ENCODE results near the gene GPBAR1. TPM values are rescaled to one million over a fixed set of nuclear protein-coding genes. Genes with fewer than 3 reads are reported as not detected.

GPBAR1 gene
- total RNA-seq, 4 donors from 2014 or later: 3.3 to 7.0 (median 3.9) TPM

- Histone ChIP-seq H3K4me1 (peaks cover 0 to 35% (median 4%) of the 10 kb centered on the region in 4 donors), H3K27me3 (no peaks in the 10 kb centered on the region), H3K9me3 (no peaks in the 10 kb centered on the region), H3K27ac (no peak overlapping the region), H3K4me3 (no peak overlapping the region), H3K36me3 (peaks cover 0 to 90% (median 3%) of the 10 kb centered on the region in 3 donors)
- DNase-seq: no peak
- TF ChIP-seq POLR2A (IDR thresholded peaks at IDR 0.05) (no peak), CTCF (IDR thresholded peaks at IDR 0.05) (no peak)
Measured at GRCh38 chr2:218278531-218279360, 17.9 kb downstream of the GPBAR1 start.

DNA sequence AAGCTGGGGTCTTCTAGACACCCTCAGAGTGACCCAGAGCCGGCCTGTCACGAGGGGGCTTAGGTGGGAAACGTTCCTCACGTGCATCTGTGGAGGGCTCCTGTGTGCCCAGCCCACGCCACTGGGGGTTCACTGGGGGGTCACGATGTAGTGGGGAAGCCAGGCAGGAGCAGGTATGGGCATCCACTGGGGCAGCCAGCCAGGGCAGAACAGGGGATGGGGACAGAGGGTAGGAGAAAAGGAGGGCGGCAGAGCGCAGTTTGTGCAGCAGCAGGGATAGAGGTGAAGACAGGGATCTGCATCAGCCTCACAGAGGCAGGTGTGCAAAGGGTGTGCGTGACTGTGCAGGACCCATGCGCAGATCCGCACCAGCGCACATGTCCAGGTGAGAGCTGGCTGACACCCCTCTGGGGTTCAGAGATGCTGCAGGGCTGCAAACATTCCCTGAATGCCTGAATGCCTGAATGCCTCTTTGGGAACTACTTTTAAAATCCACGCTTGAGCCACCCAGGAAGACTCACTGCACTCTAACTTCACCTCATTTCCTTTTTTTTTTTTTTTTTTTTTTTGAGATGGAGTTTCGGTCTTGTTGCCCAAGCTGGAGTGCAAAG lies 19.6 kb downstream of the GPBAR1 start:
- no peaks in the 10 kb centered on the region for H3K9me3 ChIP-seq
- no peak overlapping the region for H3K4me3 ChIP-seq
- peaks cover 0 to 74% (median 0%) of the 10 kb centered on the region in 3 donors for H3K36me3 ChIP-seq
- no peak overlapping the region for H3K27ac ChIP-seq
- peaks cover 7 to 37% (median 19%) of the 10 kb centered on the region in 4 donors for H3K4me1 ChIP-seq
- no peak for DNase-seq
- H3K27me3 ChIP-seq: no peaks in the 10 kb centered on the region
- TF ChIP-seq CTCF (IDR thresholded peaks at IDR 0.05) (no peak), POLR2A (IDR thresholded peaks at IDR 0.05) (no peak)

GRCh38 chr2:218281449-218281848 lies 20.6 kb downstream of the GPBAR1 start:
- Histone ChIP-seq H3K27me3 (no peaks in the 10 kb centered on the region), H3K4me3 (no peak overlapping the region), H3K36me3 (peaks cover 0 to 63% (median 0%) of the 10 kb centered on the region in 3 donors), H3K27ac (peak overlapping the region in 2 of 4 donors; percentile 52 to 70), H3K9me3 (no peaks in the 10 kb centered on the region), H3K4me1 (peaks cover 7 to 48% (median 30%) of the 10 kb centered on the region in 4 donors)
- TF ChIP-seq POLR2A (IDR thresholded peaks at IDR 0.05): no peak
- TF ChIP-seq CTCF (IDR thresholded peaks at IDR 0.05): no peak
- DNase-seq: no peak

DNA sequence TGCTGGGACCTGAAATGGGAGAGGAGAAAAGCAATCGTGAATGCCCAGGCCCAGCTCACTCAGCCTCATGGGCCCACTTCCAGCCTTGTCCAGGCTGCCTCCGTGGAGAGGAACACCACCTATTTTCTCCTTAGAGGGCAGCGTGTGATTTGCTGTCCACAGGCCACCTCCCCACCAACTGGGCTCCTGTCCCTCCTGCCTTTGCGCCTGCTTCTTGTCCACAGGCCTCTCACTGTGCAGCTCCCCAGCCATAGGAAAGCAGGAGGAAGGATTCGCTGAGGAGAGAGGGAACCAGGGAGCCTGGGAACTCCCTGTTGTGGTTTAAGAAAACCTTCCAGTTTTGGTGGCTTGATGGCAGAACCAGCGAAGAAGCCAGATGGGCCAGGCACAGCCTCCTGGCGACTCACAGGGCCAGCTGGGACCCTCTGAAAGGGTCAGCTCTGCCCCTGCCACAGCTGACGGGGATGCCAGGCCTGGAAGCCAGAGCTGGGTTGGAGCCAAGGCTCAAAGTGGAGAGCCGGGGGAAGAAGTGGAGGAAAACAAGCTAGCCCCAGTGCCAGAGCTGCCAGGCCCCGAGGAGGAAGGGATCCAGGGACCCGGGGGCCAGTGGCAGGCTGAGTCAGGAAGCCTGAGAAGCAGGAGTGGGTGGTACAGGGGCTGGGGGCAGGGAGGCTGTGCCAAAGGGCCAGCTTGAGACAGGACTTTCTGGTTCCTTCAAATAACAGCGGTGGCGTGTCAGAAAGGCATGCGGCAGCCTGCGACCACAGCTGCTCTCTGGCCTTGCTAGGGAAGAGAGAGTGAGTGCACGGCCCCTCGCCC lies 21.6 kb downstream of the GPBAR1 start:
- no peaks in the 10 kb centered on the region for H3K9me3 ChIP-seq
- no peaks in the 10 kb centered on the region for H3K27me3 ChIP-seq
- peaks cover 0 to 53% (median 0%) of the 10 kb centered on the region in 3 donors for H3K36me3 ChIP-seq
- H3K4me3 ChIP-seq: no peak overlapping the region
- DNase-seq: no peak
- no peak for TF ChIP-seq CTCF (IDR thresholded peaks at IDR 0.05)
- TF ChIP-seq POLR2A (IDR thresholded peaks at IDR 0.05): no peak
- H3K27ac ChIP-seq: peak overlapping the region; percentile 26 to 70 (median 52)
- H3K4me1 ChIP-seq: peaks cover 7 to 54% (median 34%) of the 10 kb centered on the region in 4 donors

GRCh38 chr2:218284106-218284811 lies 23.4 kb downstream of the GPBAR1 start:
- TF ChIP-seq POLR2A (IDR thresholded peaks at IDR 0.05) (peak in 1 of 2 donors; percentile 20), CTCF (IDR thresholded peaks at IDR 0.05) (no peak)
- Histone ChIP-seq H3K4me3 (peak overlapping the region in 1 of 4 donors; percentile 6), H3K36me3 (peaks cover 0 to 35% (median 0%) of the 10 kb centered on the region in 3 donors), H3K27me3 (no peaks in the 10 kb centered on the region), H3K9me3 (no peaks in the 10 kb centered on the region), H3K4me1 (peaks cover 10 to 72% (median 39%) of the 10 kb centered on the region in 4 donors), H3K27ac (peak overlapping the region; percentile 81 to 99 (median 91))
- DNase-seq: peak in 2 of 3 donors; percentile 53 to 84
